Cardiac muscle cell (in vitro differentiated cells and primary cell): ENCODE measurements around the gene ZSCAN26. TPM values are rescaled to one million over a fixed set of nuclear protein-coding genes. Genes with fewer than 3 reads are reported as not detected.
"Not testable (repeated sequence)": the region's sequence is repeated elsewhere in the genome, so short reads cannot be mapped to it uniquely, and the experiment has no call there.

ENCODE experiments used
- DNase-seq, 2 donors: peaks; one replicate each; pipeline versions ENCODE4 v3.0.0 to v3.0.0-alpha.2; 2010 to 2017; ENCODE audit warnings: low read depth in 1 of 2, low spot score in 1 of 2
- H3K27ac ChIP-seq: fragments of 200-600 bp; sonication (generic); 2 replicates; pipeline ENCODE4 v1.5.1; 2016
- H3K27me3 ChIP-seq: fragments of 200-600 bp; sonication (generic); 2 replicates; pipeline ENCODE4 v1.6.0; 2016; ENCODE audit warnings: control low read depth
- H3K36me3 ChIP-seq: fragments of 200-600 bp; sonication (generic); 2 replicates; pipeline ENCODE4 v1.5.1; 2016; ENCODE audit warnings: control low read depth
- H3K4me1 ChIP-seq: fragments of 200-600 bp; sonication (generic); 2 replicates; pipeline ENCODE4 v1.8.1; 2017; ENCODE audit warnings: low read depth, mild to moderate bottlenecking, mixed run types
- H3K4me3 ChIP-seq: fragments of 200-600 bp; sonication (generic); 2 replicates; pipeline ENCODE4 v1.5.1; 2016; ENCODE audit warnings: mild to moderate bottlenecking
- H3K9me3 ChIP-seq: fragments of 200-600 bp; sonication (generic); 2 replicates; pipeline ENCODE4 v1.5.1; 2017; ENCODE audit warnings: low read depth, mild to moderate bottlenecking, control low read depth
- polyA plus RNA-seq: library from polyadenylated mRNA; unstranded; fragments of >200 nt; fragmentation: Nextera tagmentation; extraction: Ambion mirVana; gene quantifications from 2 replicates; pipeline ENCODE4 v1.2.1, GENCODE V29; 2016
- total RNA-seq: library from RNA; depleted of rRNA; stranded (reverse); fragments of >200 nt; gene quantifications from 2 replicates; pipeline ENCODE4 v1.2.3, GENCODE V29; 2016
- TF ChIP-seq, protein P1 (sequence below): IDR thresholded peaks from 2 replicates; pipeline ENCODE4 v1.5.1; 2012; ENCODE audit warnings: low read depth, mild to moderate bottlenecking, low read length

Gene ZSCAN26
- total and polyA plus RNA-seq, 2 experiments from 2014 or later, result 20.2 to 37.9 TPM

DNA sequence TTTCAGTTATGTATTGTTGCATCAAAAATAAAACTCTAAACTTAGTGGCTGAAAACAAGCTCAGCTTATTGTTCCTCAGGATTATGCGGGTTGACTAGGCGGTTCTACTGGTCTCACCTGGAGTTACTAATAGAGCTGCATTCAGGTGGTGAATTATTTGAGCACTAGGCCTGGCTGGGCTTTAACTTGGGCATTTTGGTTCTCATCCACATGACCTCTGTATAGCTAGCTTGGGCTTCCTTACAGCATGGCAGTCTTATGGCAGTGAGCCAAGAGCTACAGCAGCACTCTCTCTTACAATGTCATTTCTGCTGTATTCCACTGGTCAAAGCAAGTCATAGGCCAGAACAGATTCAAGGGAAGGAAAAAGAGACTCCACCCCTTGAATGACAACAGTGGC, 16.0 kb downstream of the ZSCAN26 start:
- Histone ChIP-seq H3K4me1 (peaks cover 3% of the 10 kb centered on the region), H3K27ac (no peak overlapping the region), H3K9me3 (no peaks in the 10 kb centered on the region), H3K27me3 (no peaks in the 10 kb centered on the region), H3K4me3 (no peak overlapping the region), H3K36me3 (peaks cover 31% of the 10 kb centered on the region)
- TF ChIP-seq, protein P1, sequence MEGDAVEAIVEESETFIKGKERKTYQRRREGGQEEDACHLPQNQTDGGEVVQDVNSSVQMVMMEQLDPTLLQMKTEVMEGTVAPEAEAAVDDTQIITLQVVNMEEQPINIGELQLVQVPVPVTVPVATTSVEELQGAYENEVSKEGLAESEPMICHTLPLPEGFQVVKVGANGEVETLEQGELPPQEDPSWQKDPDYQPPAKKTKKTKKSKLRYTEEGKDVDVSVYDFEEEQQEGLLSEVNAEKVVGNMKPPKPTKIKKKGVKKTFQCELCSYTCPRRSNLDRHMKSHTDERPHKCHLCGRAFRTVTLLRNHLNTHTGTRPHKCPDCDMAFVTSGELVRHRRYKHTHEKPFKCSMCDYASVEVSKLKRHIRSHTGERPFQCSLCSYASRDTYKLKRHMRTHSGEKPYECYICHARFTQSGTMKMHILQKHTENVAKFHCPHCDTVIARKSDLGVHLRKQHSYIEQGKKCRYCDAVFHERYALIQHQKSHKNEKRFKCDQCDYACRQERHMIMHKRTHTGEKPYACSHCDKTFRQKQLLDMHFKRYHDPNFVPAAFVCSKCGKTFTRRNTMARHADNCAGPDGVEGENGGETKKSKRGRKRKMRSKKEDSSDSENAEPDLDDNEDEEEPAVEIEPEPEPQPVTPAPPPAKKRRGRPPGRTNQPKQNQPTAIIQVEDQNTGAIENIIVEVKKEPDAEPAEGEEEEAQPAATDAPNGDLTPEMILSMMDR, result no peak
- DNase-seq, result no peak

DNA sequence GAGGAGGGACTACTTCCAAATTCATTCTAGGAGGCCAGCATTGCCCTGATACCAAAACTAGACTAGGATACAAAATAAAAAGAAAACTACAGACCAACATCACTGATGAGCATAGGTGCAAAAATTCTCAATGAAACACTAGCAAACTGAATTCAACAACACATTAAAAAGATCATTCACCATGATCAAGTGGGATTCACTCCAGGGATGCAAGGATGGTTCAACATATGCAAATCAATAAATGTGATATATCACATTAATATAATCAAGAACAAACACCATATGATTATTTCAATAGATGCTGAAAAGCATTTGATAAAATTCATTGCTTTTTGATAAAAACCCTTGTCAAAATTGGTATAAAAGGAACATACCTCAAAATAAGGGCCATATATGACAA, 24.6 kb downstream of the ZSCAN26 start:
- no peaks in the 10 kb centered on the region for H3K9me3 ChIP-seq
- no peak overlapping the region for H3K27ac ChIP-seq
- H3K27me3 ChIP-seq, result no peaks in the 10 kb centered on the region
- no peak for DNase-seq
- TF ChIP-seq, protein P1, result no peak
- H3K4me3 ChIP-seq, result no peak overlapping the region
- H3K4me1 ChIP-seq, result no peaks in the 10 kb centered on the region
- H3K36me3 ChIP-seq, result peaks cover 18% of the 10 kb centered on the region

DNA sequence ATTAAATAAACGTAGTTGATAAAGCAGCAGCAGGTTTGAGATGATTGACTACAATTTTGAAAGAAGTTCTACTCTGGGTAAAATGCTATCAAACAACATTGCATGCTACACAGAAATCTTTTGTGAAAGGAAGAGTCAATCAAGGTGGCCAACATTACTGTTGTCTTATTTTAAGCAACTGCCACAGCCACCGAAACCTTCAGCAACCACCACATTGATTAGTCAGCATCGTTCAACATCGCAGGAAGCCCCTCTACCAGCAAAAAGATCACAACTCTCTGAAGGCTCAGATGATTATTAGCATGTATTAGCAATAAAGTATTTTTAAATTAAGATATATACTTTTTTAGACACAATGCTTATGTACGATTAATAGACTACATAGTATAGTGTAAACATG, 28.4 kb downstream of the ZSCAN26 start:
- Histone ChIP-seq H3K36me3 (peaks cover 18% of the 10 kb centered on the region), H3K4me3 (no peak overlapping the region), H3K4me1 (no peaks in the 10 kb centered on the region), H3K9me3 (no peaks in the 10 kb centered on the region), H3K27ac (no peak overlapping the region), H3K27me3 (no peaks in the 10 kb centered on the region)
- no peak for DNase-seq
- TF ChIP-seq, protein P1, result no peak

DNA sequence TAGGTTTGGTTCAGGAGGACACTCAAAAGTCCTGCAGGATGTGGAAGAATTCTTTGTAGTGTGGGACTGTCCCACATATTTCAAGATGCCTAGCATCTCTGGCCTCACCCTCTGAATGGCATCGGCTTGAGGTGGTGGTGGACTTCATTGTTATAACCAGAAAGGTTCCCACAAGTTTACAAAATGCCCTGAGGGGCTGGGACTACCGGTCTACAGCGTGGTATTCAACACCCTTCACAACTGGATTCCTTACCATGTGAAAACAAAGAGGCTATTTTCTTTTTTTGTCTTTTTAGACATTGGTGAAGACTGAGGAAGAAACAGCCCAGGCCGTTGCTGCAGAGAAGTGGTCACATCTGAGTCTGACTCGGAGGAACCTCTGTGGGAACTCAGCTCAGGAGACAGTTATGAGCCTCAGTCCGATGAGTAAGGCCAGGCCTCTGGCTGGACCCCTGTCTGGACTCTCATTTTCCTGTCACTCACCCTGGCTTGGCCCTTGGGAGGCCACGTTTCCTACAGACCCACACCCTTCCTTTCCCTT, 29.6 kb downstream of the ZSCAN26 start:
- TF ChIP-seq, protein P1, result no peak
- Histone ChIP-seq H3K4me1 (no peaks in the 10 kb centered on the region), H3K4me3 (no peak overlapping the region), H3K27me3 (no peaks in the 10 kb centered on the region), H3K27ac (no peak overlapping the region), H3K9me3 (no peaks in the 10 kb centered on the region), H3K36me3 (peaks cover 30% of the 10 kb centered on the region)
- DNase-seq, result no peak

DNA sequence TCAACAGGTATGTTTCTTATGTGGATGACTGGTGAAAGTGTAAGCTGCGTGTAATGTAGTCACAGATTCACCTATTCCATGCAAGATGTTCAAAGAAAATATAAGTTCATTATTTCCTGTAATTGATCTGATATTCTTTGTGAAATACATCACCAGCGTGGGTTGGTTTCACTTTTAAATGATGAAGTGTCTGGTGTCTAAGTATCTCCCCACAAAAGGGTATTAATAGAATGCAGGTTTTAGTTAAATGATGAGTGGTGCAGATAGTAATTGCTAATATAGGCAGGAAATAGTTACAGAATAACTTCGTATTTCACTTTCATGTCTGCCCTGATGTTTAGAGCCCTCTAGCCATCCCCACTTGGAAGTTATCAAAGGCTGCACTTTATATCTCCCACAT, 36.6 kb downstream of the ZSCAN26 start:
- Histone ChIP-seq H3K4me1 (no peaks in the 10 kb centered on the region), H3K27me3 (no peaks in the 10 kb centered on the region), H3K36me3 (peaks cover 13% of the 10 kb centered on the region), H3K4me3 (no peak overlapping the region), H3K27ac (no peak overlapping the region), H3K9me3 (no peaks in the 10 kb centered on the region)
- TF ChIP-seq, protein P1, result no peak
- no peak for DNase-seq

DNA sequence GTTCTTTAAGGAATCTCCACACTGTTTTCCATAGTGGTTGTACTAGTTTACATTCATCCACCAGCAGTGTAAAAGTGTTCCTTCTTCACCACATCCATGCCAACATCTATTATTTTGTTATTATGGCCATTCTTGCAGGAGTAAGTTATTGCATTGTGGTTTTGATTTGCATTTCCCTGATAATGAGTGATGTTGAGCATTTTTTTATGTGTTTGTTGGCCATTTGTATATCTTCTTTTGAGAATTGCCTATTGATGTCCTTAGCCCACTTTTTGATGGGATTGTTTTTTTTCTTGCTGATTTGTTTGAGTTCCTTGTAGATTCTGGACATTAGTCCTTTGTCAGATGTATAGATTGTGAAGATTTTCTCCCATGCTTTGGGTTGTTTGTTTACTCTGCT, 39.4 kb downstream of the ZSCAN26 start:
- not testable (repeated sequence) for DNase-seq, H3K9me3 ChIP-seq, H3K27me3 ChIP-seq, H3K4me3 ChIP-seq, H3K4me1 ChIP-seq, H3K36me3 ChIP-seq, H3K27ac ChIP-seq
